ENCODE data around the gene TOM1L1. TPM values are rescaled to one million over a fixed set of nuclear protein-coding genes. Genes with fewer than 3 reads are reported as not detected.
"Not testable (repeated sequence)": the region's sequence is repeated elsewhere in the genome, so short reads cannot be mapped to it uniquely, and the experiment has no call there.

The TOM1L1 gene
- total and polyA plus RNA-seq, 7 donors, result 1.1 to 6.5 (median 4.0) TPM

DNA sequence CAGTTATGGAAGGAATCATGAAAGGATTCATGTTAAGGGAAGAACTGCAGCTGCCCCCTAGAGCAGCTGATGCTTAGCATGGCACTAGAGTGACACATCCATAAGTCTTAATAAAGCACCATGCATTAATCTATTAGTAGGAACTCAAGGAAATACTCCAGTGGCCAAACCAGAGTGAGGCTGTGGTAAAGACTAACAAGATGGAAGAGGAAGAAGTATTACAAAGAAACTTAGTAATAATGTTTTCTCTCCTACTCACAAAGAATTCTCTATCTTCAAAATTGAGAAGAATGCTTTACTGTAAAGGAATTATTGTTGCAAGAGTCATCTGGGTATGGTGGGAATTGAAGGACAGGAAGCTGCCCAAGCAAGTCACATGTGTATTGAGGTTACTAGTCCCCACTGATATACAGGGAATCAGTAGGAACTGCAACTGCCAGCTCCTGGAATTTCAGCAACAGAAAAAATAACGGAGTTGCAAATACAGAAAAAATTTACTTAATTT is 29.9 kb upstream of the TOM1L1 start:
- ATAC-seq (no peak), DNase-seq (no peak)
- no peaks in the 10 kb centered on the region for H3K36me3 ChIP-seq (ENCODE audit: insufficient read depth in 1 of 2, low read depth in 1 of 2)
- H3K27ac ChIP-seq, result no peak overlapping the region
- WGBS, 3 donors, result 77 to 89% (median 82%) methylated on average over 1 of the region's 1 CpG
- H3K4me1 ChIP-seq, result no peaks in the 10 kb centered on the region
- intact Hi-C loops (cut with DNase I), result no loop called here
- H3K4me3 ChIP-seq, result no peak overlapping the region
- no peaks in the 10 kb centered on the region for H3K9me3 ChIP-seq
- TF ChIP-seq, protein P1, sequence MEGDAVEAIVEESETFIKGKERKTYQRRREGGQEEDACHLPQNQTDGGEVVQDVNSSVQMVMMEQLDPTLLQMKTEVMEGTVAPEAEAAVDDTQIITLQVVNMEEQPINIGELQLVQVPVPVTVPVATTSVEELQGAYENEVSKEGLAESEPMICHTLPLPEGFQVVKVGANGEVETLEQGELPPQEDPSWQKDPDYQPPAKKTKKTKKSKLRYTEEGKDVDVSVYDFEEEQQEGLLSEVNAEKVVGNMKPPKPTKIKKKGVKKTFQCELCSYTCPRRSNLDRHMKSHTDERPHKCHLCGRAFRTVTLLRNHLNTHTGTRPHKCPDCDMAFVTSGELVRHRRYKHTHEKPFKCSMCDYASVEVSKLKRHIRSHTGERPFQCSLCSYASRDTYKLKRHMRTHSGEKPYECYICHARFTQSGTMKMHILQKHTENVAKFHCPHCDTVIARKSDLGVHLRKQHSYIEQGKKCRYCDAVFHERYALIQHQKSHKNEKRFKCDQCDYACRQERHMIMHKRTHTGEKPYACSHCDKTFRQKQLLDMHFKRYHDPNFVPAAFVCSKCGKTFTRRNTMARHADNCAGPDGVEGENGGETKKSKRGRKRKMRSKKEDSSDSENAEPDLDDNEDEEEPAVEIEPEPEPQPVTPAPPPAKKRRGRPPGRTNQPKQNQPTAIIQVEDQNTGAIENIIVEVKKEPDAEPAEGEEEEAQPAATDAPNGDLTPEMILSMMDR (IDR thresholded peaks at IDR 0.05), result no peak
- H3K27me3 ChIP-seq (ENCODE audit: insufficient read depth in 3 of 3, low read length in 2 of 3), result no peaks in the 10 kb centered on the region

DNA sequence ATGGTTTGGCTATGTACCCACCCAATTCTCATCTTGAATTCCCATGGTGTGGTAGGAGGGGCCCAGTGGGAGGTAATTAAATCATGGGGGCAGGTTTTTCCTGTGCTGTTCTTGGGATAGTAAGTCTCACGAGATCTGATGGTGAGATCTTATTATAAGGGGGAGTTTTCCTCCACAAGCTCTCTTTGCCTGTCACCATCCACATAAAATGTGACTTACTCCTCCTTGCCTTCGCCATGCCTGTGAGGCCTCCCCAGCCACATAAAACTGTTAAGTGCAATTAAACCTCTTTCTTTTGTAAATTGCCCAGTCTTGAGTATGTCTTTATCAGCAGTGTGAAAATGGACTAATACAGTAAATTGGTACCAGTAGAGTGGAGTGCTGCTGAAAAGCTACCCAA is 24.7 kb upstream of the TOM1L1 start:
- WGBS, 3 donors, result 55 to 58% (median 57%) methylated on average over 2 of the region's 2 CpGs
- not testable (repeated sequence) for ATAC-seq

DNA sequence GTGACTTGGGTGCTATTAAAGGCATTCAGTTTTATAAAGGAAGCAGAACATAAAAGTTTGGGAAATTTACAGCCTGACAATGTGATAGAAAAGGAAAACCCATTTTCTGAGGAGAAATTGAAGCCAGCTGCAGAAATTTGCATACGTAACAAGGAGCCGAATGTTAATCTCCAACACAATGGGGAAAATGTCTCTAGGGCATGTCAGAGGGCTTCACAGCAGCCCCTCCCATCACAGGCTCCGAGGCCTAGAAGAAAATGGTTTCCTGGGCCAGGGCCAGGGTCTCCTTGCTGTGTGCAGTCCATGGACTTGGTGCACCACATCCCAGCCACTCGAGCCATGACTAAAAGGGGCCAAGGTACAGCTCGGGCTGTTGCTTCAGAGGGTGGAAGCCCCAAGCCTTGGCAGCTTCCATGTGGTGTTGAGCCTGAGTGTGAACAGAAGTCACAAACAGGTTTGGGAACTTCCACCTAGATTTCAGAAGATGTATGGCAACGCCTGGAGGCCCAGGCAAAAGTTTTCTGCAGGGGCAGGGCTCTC is 23.9 kb upstream of the TOM1L1 start:
- intact Hi-C loops (cut with DNase I), result no loop called here
- H3K4me3 ChIP-seq, result no peak overlapping the region
- no peaks in the 10 kb centered on the region for H3K9me3 ChIP-seq
- ATAC-seq (no peak), DNase-seq (no peak)
- H3K27me3 ChIP-seq (ENCODE audit: insufficient read depth in 3 of 3, low read length in 2 of 3), result peaks cover 0 to 4% (median 0%) of the 10 kb centered on the region in 3 donors
- TF ChIP-seq, protein P1 (IDR thresholded peaks at IDR 0.05), result no peak
- no peak overlapping the region for H3K27ac ChIP-seq
- WGBS, 3 donors, result 70 to 74% (median 71%) methylated on average over 6 of the region's 6 CpGs
- no peaks in the 10 kb centered on the region for H3K4me1 ChIP-seq
- no peaks in the 10 kb centered on the region for H3K36me3 ChIP-seq (ENCODE audit: insufficient read depth in 1 of 2, low read depth in 1 of 2)

More for the DNA sequence above, 24.7 kb upstream of the TOM1L1 start:
- H3K27me3 ChIP-seq (ENCODE audit: insufficient read depth in 3 of 3, low read length in 2 of 3); H3K4me1 ChIP-seq; H3K9me3 ChIP-seq; H3K36me3 ChIP-seq (ENCODE audit: insufficient read depth in 1 of 2, low read depth in 1 of 2); H3K27ac ChIP-seq; H3K4me3 ChIP-seq; DNase-seq; intact Hi-C loops (cut with DNase I): not testable (repeated sequence)

DNA sequence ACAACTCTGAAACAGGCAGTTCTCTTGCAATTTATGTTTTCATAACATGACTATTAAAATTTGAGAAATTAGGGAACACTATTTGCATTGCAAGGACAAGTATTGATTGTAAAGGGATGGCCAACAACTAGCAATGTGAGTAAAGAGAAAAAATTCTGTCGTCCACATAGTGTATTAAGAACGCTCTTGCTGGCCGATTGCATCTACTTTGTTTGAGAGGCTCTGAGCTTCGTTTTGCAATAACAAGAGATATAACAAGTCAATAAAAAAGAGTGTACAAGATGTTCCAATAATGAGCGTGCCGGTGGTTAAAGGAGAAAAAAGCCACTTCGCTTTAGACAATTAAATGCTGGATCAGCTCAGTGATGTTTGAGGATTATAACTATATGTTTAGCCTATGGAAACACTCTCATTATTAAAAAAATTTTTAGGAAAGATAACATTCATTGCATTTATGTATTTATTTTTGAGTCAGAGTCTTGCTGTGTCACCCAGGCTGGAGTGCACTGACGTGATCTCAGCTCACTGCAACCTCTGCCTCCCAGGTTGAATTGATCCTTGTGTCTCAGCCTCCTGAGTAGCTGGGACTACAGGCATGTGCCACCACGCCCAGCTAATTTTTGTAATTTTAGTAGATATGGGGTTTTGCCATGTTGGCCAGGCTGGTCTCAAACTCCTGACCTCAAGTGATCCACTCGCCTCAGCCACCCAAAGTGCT is 19.2 kb upstream of the TOM1L1 start:
- intact Hi-C loops (cut with DNase I), result no loop called here
- H3K4me1 ChIP-seq, result no peaks in the 10 kb centered on the region
- H3K36me3 ChIP-seq (ENCODE audit: insufficient read depth in 1 of 2, low read depth in 1 of 2), result no peaks in the 10 kb centered on the region
- ATAC-seq (no peak), DNase-seq (no peak)
- H3K27me3 ChIP-seq (ENCODE audit: insufficient read depth in 3 of 3, low read length in 2 of 3), result peaks cover 0 to 4% (median 0%) of the 10 kb centered on the region in 3 donors
- H3K9me3 ChIP-seq, result no peaks in the 10 kb centered on the region
- TF ChIP-seq, protein P1 (IDR thresholded peaks at IDR 0.05), result no peak
- no peak overlapping the region for H3K4me3 ChIP-seq
- 82 to 88% (median 83%) methylated on average over 10 of the region's 10 CpGs for WGBS, 3 donors
- H3K27ac ChIP-seq, result no peak overlapping the region

DNA sequence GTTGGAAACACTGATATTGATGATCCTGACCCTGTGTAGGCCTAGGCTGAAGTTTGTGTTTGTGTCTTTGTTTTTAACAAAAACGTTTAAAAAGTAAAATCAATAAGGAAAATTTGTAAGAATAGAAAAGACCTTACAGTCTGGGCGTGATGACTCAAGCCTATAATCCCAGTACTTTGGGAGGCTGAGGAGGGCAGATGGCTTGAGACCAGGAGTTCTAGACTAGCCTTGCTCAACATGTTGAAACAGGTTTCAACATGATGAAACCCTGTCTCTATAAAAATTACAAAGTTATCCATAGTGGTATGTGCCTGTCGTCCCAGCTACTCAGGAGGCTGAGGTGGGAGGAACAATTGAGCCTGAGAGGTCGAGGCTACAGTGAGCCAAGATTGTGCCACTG is 18.3 kb upstream of the TOM1L1 start:
- intact Hi-C loops (cut with DNase I), result no loop called here
- WGBS, 3 donors, result 59 to 64% (median 63%) methylated on average over 4 of the region's 4 CpGs
- Histone ChIP-seq H3K36me3 (ENCODE audit: insufficient read depth in 1 of 2, low read depth in 1 of 2) (no peaks in the 10 kb centered on the region), H3K27me3 (ENCODE audit: insufficient read depth in 3 of 3, low read length in 2 of 3) (peaks cover 0 to 4% (median 0%) of the 10 kb centered on the region in 3 donors), H3K4me1 (no peaks in the 10 kb centered on the region), H3K9me3 (no peaks in the 10 kb centered on the region), H3K4me3 (no peak overlapping the region), H3K27ac (no peak overlapping the region)
- TF ChIP-seq, protein P1 (IDR thresholded peaks at IDR 0.05), result no peak
- DNase-seq (no peak), ATAC-seq (no peak)

All from psoas muscle (tissue), 8 donors.